HepG2 (cell line): ENCODE measurements around the gene CD6. TPM values are rescaled to one million over a fixed set of nuclear protein-coding genes. Genes with fewer than 3 reads are reported as not detected.
A peak's percentile ranks its signal among the peaks of the same experiment; 100 is the strongest.

ENCODE experiments used
- ARNT ChIP-seq: fragments of 450-650 bp; IDR thresholded peaks from 2 replicates; pipeline ENCODE4 v1.6.1; 2017
- ESRRA ChIP-seq: sonication (generic); formaldehyde crosslinking; IDR thresholded peaks from 2 replicates; pipeline ENCODE4 v1.5.1; 2020; ENCODE audit warnings: mild to moderate bottlenecking, low read depth, missing genetic modification reagents
- JUN ChIP-seq: sonication (generic); formaldehyde crosslinking; IDR thresholded peaks from 2 replicates; pipeline ENCODE4 v1.4.0; 2020; ENCODE audit warnings: mild to moderate bottlenecking, missing genetic modification reagents
- KLF12 ChIP-seq: sonication (generic); formaldehyde crosslinking; IDR thresholded peaks from 2 replicates; pipeline ENCODE4 v1.4.0; 2020; ENCODE audit warnings: missing genetic modification reagents, borderline replicate concordance
- RNF2 ChIP-seq: fragments of 450-650 bp; conservative IDR thresholded peaks from 2 replicates; pipeline ENCODE4 v1.6.1; 2016; ENCODE audit warnings: low read depth
- SP2 ChIP-seq: sonication (generic); formaldehyde crosslinking; IDR thresholded peaks from 2 replicates; pipeline ENCODE4 v1.5.1; 2020; ENCODE audit warnings: mild to moderate bottlenecking, missing genetic modification reagents
- TCF7L2 ChIP-seq: IDR thresholded peaks from 2 replicates; pipeline ENCODE4 v1.6.1; 2011; ENCODE audit warnings: mild to moderate bottlenecking, low read depth, low read length, moderate library complexity
- THRA ChIP-seq: sonication (generic); formaldehyde crosslinking; IDR thresholded peaks from 2 replicates; pipeline ENCODE4 v1.4.0; 2020; ENCODE audit warnings: missing genetic modification reagents, borderline replicate concordance
- TSC22D2 ChIP-seq: sonication (generic); formaldehyde crosslinking; IDR thresholded peaks from 2 replicates; pipeline ENCODE4 v1.5.1; 2020; ENCODE audit warnings: missing genetic modification reagents, mild to moderate bottlenecking, borderline replicate concordance
- XRCC5 ChIP-seq: fragments of 200-400 bp; formaldehyde crosslinking; optimal IDR thresholded peaks from 2 replicates; pipeline ENCODE3; 2017; ENCODE audit warnings: mild to moderate bottlenecking, low read length
- ZBTB1 ChIP-seq: sonication (generic); formaldehyde crosslinking; IDR thresholded peaks from 2 replicates; pipeline ENCODE4 v1.4.0; 2020; ENCODE audit warnings: missing genetic modification reagents, borderline replicate concordance
- ZBTB8A ChIP-seq: sonication (generic); formaldehyde crosslinking; IDR thresholded peaks from 2 replicates; pipeline ENCODE4 v1.4.0; 2020; ENCODE audit warnings: mild to moderate bottlenecking, low read depth, missing genetic modification reagents, borderline replicate concordance
- ZFP82 ChIP-seq: sonication (generic); formaldehyde crosslinking; IDR thresholded peaks from 2 replicates; pipeline ENCODE4 v1.5.1; 2020; ENCODE audit warnings: mild to moderate bottlenecking, missing genetic modification reagents, borderline replicate concordance
- ZHX2 ChIP-seq, 2 experiments: sonication (generic) in 1 of 2; formaldehyde crosslinking in 1 of 2; IDR thresholded peaks; 2 replicates each; pipeline versions ENCODE4 v1.6.1 to v1.9.0; 2014 to 2022; ENCODE audit warnings: antibody characterized with exemption in 1 of 2, borderline replicate concordance in 1 of 2, inconsistent platforms in 1 of 2, low read depth in 1 of 2, missing genetic modification reagents in 1 of 2
- ZNF432 ChIP-seq: sonication (generic); formaldehyde crosslinking; IDR thresholded peaks from 2 replicates; pipeline ENCODE4 v1.5.0; 2020; ENCODE audit warnings: missing genetic modification reagents, mild to moderate bottlenecking, borderline replicate concordance
- ZNF503 ChIP-seq: sonication (generic); formaldehyde crosslinking; IDR thresholded peaks from 2 replicates; pipeline ENCODE4 v1.4.0; 2020; ENCODE audit warnings: missing genetic modification reagents
- ZNF510 ChIP-seq: sonication (generic); formaldehyde crosslinking; IDR thresholded peaks from 2 replicates; pipeline ENCODE4 v1.4.0; 2020; ENCODE audit warnings: low read depth, mild to moderate bottlenecking, missing genetic modification reagents
- ZNF552 ChIP-seq: sonication (generic); formaldehyde crosslinking; IDR thresholded peaks from 2 replicates; pipeline ENCODE4 v1.9.0; 2022; ENCODE audit warnings: missing genetic modification reagents, mild to moderate bottlenecking, borderline replicate concordance
- ZNF605 ChIP-seq: sonication (generic); formaldehyde crosslinking; IDR thresholded peaks from 2 replicates; pipeline ENCODE4 v1.8.0; 2022; ENCODE audit warnings: mild to moderate bottlenecking, missing genetic modification reagents
- ZNF75D ChIP-seq: sonication (generic); formaldehyde crosslinking; IDR thresholded peaks from 2 replicates; pipeline ENCODE4 v1.8.1; 2023; ENCODE audit warnings: missing genetic modification reagents, mild to moderate bottlenecking, borderline replicate concordance
- polyA plus RNA-seq, 8 experiments: library from polyadenylated mRNA; depleted of rRNA in 3 of 8; stranded (reverse) in 7 of 8; unstranded in 1 of 8; fragments of >200 nt; fragmentation: Illumina TruSeq in 4 of 8; extraction: Trizol in 4 of 8; gene quantifications; 2 replicates each; pipeline versions ENCODE4 v1.2.1 to v1.2.3, GENCODE V29; 2011 to 2016; ENCODE audit warnings: low read depth in 4 of 8, missing spikeins in 1 of 8, mixed read lengths in 1 of 8; ENCODE audit not compliant: insufficient read depth in 1 of 8
- total RNA-seq, 5 experiments: library from RNA; depleted of rRNA; stranded (reverse); fragments of >200 nt; fragmentation: Illumina TruSeq; extraction: Trizol; gene quantifications; 2 replicates each; pipeline ENCODE4 v1.2.3, GENCODE V29; 2016; ENCODE audit warnings: low read depth in 1 of 5

CD6 gene
- total and polyA plus RNA-seq, 2 of the 13 experiments (the other 11 are each of a cell fraction or from before 2014, with no cell fraction given), result not detected

- TF ChIP-seq ZHX2 (IDR thresholded peaks at IDR 0.05; ENCODE audit: low read depth), result no peak
- 0 out of 2 replicates have a peak, but pooled peaks have one; percentile 55 for TF ChIP-seq ZHX2 (CRISPR knock-in tag; IDR thresholded peaks at IDR 0.05; ENCODE audit: borderline replicate concordance)
- TF ChIP-seq ZBTB8A (CRISPR knock-in tag), result no peak
- 0 out of 2 replicates have a peak, but pooled peaks have one; percentile 58 for TF ChIP-seq ZFP82 (CRISPR knock-in tag)
- TF ChIP-seq JUN (CRISPR knock-in tag), result no peak
- TF ChIP-seq ZNF503 (CRISPR knock-in tag), result no peak
- TF ChIP-seq SP2 (CRISPR knock-in tag), result peak; percentile 33
- no peak for TF ChIP-seq ZNF432
- no peak for TF ChIP-seq TCF7L2
- no peak for TF ChIP-seq ZNF605 (CRISPR knock-in tag)
- TF ChIP-seq ESRRA (CRISPR knock-in tag), result no peak
- no peak; the same call in 1 of the 2 replicates for TF ChIP-seq RNF2
- TF ChIP-seq ZNF510 (CRISPR knock-in tag), result no peak
- peak; percentile 91 for TF ChIP-seq XRCC5
- no peak for TF ChIP-seq ARNT
- TF ChIP-seq THRA (CRISPR knock-in tag), result peak; percentile 72
- no peak for TF ChIP-seq ZNF75D (CRISPR knock-in tag)
- TF ChIP-seq KLF12 (CRISPR knock-in tag), result 0 out of 2 replicates have a peak, but pooled peaks have one; percentile 28
- TF ChIP-seq ZBTB1 (CRISPR knock-in tag), result no peak
- TF ChIP-seq ZNF552 (CRISPR knock-in tag), result no peak
- no peak for TF ChIP-seq TSC22D2 (CRISPR knock-in tag)
Observed at GRCh38 chr11:60924110-60924905, 47.2 kb upstream of the CD6 start, which contains the start of gene TMEM132A (continued).
